Neural progenitor cell (in vitro differentiated cells): ENCODE data around the gene USP53.

Source experiments
- EZH2 ChIP-seq: fragments of 200-600 bp; sonication (generic); IDR thresholded peaks from 2 replicates; pipeline ENCODE4 v1.6.1; 2017; ENCODE audit warnings: antibody characterized with exemption, mild to moderate bottlenecking, moderate library complexity
- TF ChIP-seq, protein P1 (sequence below): fragments of 200-600 bp; sonication (generic); IDR thresholded peaks from 2 replicates; pipeline ENCODE4 v1.5.1; 2017; ENCODE audit warnings: antibody characterized with exemption, mild to moderate bottlenecking

DNA sequence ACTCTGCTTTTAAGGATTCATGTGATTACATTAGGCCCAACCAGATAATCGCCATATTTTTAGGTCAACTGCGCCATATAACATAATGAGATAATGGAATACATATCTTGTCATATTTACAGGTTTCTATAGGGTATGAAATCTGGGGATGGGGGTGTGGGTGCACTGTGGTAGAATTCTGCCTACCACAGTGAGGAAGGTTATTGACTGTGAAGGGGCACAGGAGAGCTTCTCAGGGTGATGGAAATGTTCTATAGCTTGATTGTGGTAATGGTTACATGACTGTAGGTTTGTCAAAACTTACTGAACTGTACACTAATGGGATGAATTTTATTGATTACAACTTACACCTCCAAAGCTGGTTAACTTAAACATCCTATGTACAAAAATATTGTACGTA, 15.9 kb downstream of the USP53 start:
- TF ChIP-seq, protein P1, sequence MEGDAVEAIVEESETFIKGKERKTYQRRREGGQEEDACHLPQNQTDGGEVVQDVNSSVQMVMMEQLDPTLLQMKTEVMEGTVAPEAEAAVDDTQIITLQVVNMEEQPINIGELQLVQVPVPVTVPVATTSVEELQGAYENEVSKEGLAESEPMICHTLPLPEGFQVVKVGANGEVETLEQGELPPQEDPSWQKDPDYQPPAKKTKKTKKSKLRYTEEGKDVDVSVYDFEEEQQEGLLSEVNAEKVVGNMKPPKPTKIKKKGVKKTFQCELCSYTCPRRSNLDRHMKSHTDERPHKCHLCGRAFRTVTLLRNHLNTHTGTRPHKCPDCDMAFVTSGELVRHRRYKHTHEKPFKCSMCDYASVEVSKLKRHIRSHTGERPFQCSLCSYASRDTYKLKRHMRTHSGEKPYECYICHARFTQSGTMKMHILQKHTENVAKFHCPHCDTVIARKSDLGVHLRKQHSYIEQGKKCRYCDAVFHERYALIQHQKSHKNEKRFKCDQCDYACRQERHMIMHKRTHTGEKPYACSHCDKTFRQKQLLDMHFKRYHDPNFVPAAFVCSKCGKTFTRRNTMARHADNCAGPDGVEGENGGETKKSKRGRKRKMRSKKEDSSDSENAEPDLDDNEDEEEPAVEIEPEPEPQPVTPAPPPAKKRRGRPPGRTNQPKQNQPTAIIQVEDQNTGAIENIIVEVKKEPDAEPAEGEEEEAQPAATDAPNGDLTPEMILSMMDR = no peak
- TF ChIP-seq EZH2 = no peak
